Measurements from ENCODE around the gene PLXNA4. TPM values are rescaled to one million over a fixed set of nuclear protein-coding genes. Genes with fewer than 3 reads are reported as not detected.

The PLXNA4 gene
- total RNA-seq, 1 experiment from 2014 or later, result not detected

DNA sequence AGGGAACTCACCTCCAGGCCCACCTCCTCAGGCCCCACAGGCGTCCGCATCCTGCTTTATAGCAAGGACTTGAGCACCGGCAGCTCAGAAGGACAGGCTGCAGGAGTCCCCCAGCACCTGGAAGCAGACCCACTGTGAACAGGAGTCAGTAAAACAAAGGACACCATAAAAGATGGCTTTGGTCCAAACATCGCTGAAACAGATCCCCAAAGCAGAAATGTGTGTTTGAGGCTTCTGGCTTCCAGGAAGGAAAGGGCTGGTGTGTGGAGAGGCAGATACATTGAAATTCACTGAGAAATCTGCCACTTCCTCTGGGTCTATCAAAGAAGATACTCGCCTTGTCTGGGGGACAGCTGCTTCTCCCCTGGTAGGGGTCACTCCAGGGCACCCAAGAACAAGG, 286.2 kb downstream of the PLXNA4 start:
- no peak overlapping the region for H3K4me2 ChIP-seq (ENCODE audit: low read length)
- H3K27me3 ChIP-seq (ENCODE audit: insufficient read depth, low read length), result peaks cover 24% of the 10 kb centered on the region
- no peak for DNase-seq (ENCODE audit: low read depth, low spot score)
- H3K4me3 ChIP-seq (replicated peaks in 1 of 2; ENCODE audit: low read depth in 1 of 2, low read length in 2 of 2), result no peak overlapping the region
- H4K20me1 ChIP-seq (ENCODE audit: insufficient read depth), result no peaks in the 10 kb centered on the region
- no peak overlapping the region for H3K27ac ChIP-seq (ENCODE audit: low read depth, low read length)
- ChIA-PET POLR2A (no interaction called here), RAD21 (ENCODE audit: low non-redundant PET in 1 of 2, low total read pairs in 2 of 2, uncharacterized antibody in 2 of 2, unreplicated experiment in 2 of 2) (no interaction called here), CTCF (no interaction called here)
- H3K79me2 ChIP-seq (ENCODE audit: insufficient read depth, low read length), result no peaks in the 10 kb centered on the region
- H3K9me3 ChIP-seq (ENCODE audit: control insufficient read depth in 1 of 2, insufficient read depth in 1 of 2, low read depth in 1 of 2, low read length in 2 of 2), result no peaks in the 10 kb centered on the region
- no TSS peak for BruUV-seq (replicated peaks)
- H2AFZ ChIP-seq (ENCODE audit: low read depth, low read length, poor library complexity, severe bottlenecking), result no peak overlapping the region
- intact Hi-C loops (cut with micrococcal nuclease), result no loop called here
- no peaks in the 10 kb centered on the region for H3K4me1 ChIP-seq (ENCODE audit: control insufficient read depth in 1 of 2, insufficient read depth in 2 of 2, low read length in 2 of 2)
- ATAC-seq, result no peak
- no peak overlapping the region for H3K9ac ChIP-seq (ENCODE audit: low read length)
- H3K9me2 ChIP-seq (ENCODE audit: insufficient read depth), result no peaks in the 10 kb centered on the region
- no peaks in the 10 kb centered on the region for H3K36me3 ChIP-seq (ENCODE audit: control insufficient read depth in 1 of 2, insufficient read depth in 2 of 2, low read length in 2 of 2)
- TF ChIP-seq POLR2AphosphoS5 (IDR thresholded peaks at IDR 0.05; ENCODE audit: low read depth, low read length) (no peak), ELF1 (IDR thresholded peaks at IDR 0.05; ENCODE audit: borderline replicate concordance, low read depth) (no peak), SP1 (IDR thresholded peaks at IDR 0.05; ENCODE audit: low read depth) (no peak), RAD21 (IDR thresholded peaks at IDR 0.05; ENCODE audit: low read depth) (no peak), EZH2phosphoT487 (IDR thresholded peaks at IDR 0.05; ENCODE audit: borderline replicate concordance) (no peak), YY1 (IDR thresholded peaks at IDR 0.05; ENCODE audit: extremely low read depth, insufficient replicate concordance, low read depth, low read length) (no peak), FOSL1 (IDR thresholded peaks at IDR 0.05; ENCODE audit: low read depth) (no peak), ZNF274 (IDR thresholded peaks at IDR 0.05; ENCODE audit: low read depth, low read length) (no peak), TCF7L2 (IDR thresholded peaks at IDR 0.05; ENCODE audit: borderline replicate concordance, extremely low read depth, insufficient read depth, insufficient read length) (no peak), CBX3 (IDR thresholded peaks at IDR 0.05; ENCODE audit: low read depth) (no peak), ZFX (IDR thresholded peaks at IDR 0.05) (no peak), EZH2 (IDR thresholded peaks at IDR 0.05) (no peak), SRF (IDR thresholded peaks at IDR 0.05; ENCODE audit: low read depth) (no peak)
- TF ChIP-seq, protein P1, sequence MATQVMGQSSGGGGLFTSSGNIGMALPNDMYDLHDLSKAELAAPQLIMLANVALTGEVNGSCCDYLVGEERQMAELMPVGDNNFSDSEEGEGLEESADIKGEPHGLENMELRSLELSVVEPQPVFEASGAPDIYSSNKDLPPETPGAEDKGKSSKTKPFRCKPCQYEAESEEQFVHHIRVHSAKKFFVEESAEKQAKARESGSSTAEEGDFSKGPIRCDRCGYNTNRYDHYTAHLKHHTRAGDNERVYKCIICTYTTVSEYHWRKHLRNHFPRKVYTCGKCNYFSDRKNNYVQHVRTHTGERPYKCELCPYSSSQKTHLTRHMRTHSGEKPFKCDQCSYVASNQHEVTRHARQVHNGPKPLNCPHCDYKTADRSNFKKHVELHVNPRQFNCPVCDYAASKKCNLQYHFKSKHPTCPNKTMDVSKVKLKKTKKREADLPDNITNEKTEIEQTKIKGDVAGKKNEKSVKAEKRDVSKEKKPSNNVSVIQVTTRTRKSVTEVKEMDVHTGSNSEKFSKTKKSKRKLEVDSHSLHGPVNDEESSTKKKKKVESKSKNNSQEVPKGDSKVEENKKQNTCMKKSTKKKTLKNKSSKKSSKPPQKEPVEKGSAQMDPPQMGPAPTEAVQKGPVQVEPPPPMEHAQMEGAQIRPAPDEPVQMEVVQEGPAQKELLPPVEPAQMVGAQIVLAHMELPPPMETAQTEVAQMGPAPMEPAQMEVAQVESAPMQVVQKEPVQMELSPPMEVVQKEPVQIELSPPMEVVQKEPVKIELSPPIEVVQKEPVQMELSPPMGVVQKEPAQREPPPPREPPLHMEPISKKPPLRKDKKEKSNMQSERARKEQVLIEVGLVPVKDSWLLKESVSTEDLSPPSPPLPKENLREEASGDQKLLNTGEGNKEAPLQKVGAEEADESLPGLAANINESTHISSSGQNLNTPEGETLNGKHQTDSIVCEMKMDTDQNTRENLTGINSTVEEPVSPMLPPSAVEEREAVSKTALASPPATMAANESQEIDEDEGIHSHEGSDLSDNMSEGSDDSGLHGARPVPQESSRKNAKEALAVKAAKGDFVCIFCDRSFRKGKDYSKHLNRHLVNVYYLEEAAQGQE (IDR thresholded peaks at IDR 0.05; ENCODE audit: low read depth), result no peak
- TF ChIP-seq, protein P2, sequence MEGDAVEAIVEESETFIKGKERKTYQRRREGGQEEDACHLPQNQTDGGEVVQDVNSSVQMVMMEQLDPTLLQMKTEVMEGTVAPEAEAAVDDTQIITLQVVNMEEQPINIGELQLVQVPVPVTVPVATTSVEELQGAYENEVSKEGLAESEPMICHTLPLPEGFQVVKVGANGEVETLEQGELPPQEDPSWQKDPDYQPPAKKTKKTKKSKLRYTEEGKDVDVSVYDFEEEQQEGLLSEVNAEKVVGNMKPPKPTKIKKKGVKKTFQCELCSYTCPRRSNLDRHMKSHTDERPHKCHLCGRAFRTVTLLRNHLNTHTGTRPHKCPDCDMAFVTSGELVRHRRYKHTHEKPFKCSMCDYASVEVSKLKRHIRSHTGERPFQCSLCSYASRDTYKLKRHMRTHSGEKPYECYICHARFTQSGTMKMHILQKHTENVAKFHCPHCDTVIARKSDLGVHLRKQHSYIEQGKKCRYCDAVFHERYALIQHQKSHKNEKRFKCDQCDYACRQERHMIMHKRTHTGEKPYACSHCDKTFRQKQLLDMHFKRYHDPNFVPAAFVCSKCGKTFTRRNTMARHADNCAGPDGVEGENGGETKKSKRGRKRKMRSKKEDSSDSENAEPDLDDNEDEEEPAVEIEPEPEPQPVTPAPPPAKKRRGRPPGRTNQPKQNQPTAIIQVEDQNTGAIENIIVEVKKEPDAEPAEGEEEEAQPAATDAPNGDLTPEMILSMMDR (IDR thresholded peaks at IDR 0.05 in 2 of 3, conservative IDR thresholded peaks at IDR 0.05 in 1 of 3; ENCODE audit: borderline replicate concordance in 1 of 3, insufficient read depth in 1 of 3, low read depth in 2 of 3, low read length in 2 of 3), result no peak
- TF ChIP-seq, protein P3, sequence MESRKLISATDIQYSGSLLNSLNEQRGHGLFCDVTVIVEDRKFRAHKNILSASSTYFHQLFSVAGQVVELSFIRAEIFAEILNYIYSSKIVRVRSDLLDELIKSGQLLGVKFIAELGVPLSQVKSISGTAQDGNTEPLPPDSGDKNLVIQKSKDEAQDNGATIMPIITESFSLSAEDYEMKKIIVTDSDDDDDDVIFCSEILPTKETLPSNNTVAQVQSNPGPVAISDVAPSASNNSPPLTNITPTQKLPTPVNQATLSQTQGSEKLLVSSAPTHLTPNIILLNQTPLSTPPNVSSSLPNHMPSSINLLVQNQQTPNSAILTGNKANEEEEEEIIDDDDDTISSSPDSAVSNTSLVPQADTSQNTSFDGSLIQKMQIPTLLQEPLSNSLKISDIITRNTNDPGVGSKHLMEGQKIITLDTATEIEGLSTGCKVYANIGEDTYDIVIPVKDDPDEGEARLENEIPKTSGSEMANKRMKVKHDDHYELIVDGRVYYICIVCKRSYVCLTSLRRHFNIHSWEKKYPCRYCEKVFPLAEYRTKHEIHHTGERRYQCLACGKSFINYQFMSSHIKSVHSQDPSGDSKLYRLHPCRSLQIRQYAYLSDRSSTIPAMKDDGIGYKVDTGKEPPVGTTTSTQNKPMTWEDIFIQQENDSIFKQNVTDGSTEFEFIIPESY (IDR thresholded peaks at IDR 0.05; ENCODE audit: extremely low read depth, insufficient replicate concordance, low read length), result no peak
